AG04450 (cell line): ENCODE measurements around the gene TRIM60. TPM values are rescaled to one million over a fixed set of nuclear protein-coding genes. Genes with fewer than 3 reads are reported as not detected.

Experiments
- CTCF ChIA-PET: fragments of 300-600, 350-600 bp; formaldehyde crosslinking; extraction: SDS; loops from one replicate; lab custom pipeline; 2022; ENCODE audit warnings: antibody characterized with exemption, inconsistent platforms; lab: Charles Lee
- POLR2A ChIA-PET: fragments of 350-600 bp; formaldehyde crosslinking; extraction: SDS; loops from one replicate; lab custom pipeline; 2021; ENCODE audit warnings: antibody characterized with exemption, inconsistent platforms; lab: Yijun Ruan, JAX
- DNase-seq: peaks from one replicate; pipeline ENCODE4 v3.0.0-alpha.2; 2011; ENCODE audit warnings: low read depth, low spot score
- H3K27ac ChIP-seq: one replicate; pipeline ENCODE4 v1.5.1; 2012; ENCODE audit warnings: low read depth, low read length, control low read depth
- H3K27me3 ChIP-seq: one replicate; pipeline ENCODE4 v1.6.0; 2012; ENCODE audit warnings: low read length; ENCODE audit not compliant: control insufficient read depth, insufficient read depth
- H3K4me3 ChIP-seq: 2 replicates; pipeline ENCODE4 v1.5.1; 2011; ENCODE audit warnings: mild to moderate bottlenecking, low read depth, low read length, control low read depth
- H3K9me3 ChIP-seq: 2 replicates; pipeline ENCODE4 v1.5.1; 2012; ENCODE audit warnings: low read length; ENCODE audit not compliant: control insufficient read depth, insufficient read depth
- CTCF ChIP-seq: IDR thresholded peaks from 2 replicates; pipeline ENCODE4 v1.5.1; 2011; ENCODE audit warnings: low read depth, low read length, control low read depth, inconsistent platforms
- polyA plus RNA-seq: library from polyadenylated mRNA; depleted of rRNA; stranded (reverse); fragments of >200 nt; gene quantifications from 2 replicates; pipeline ENCODE4 v1.2.3, GENCODE V29; 2011

The TRIM60 gene
- polyA plus RNA-seq, 1 experiment = not detected

GRCh38 chr4:165005352-165005925 lies 26.4 kb upstream of the TRIM60 start:
- Histone ChIP-seq H3K9me3 (no peaks in the 10 kb centered on the region; the same call in 1 of the 2 replicates), H3K27me3 (no peaks in the 10 kb centered on the region), H3K27ac (no peak overlapping the region), H3K4me3 (no peak overlapping the region)
- ChIA-PET CTCF (no interaction called here), POLR2A (no interaction called here)
- TF ChIP-seq CTCF = no peak
- no peak for DNase-seq

- CTCF ChIA-PET = no interaction called here
- no peak for TF ChIP-seq CTCF
Measured at GRCh38 chr4:165006456-165006855, 25.3 kb upstream of the TRIM60 start.

GRCh38 chr4:165006886-165007285 lies 24.9 kb upstream of the TRIM60 start:
- POLR2A ChIA-PET = no interaction called here
- Histone ChIP-seq H3K27me3 (no peaks in the 10 kb centered on the region), H3K9me3 (no peaks in the 10 kb centered on the region; the same call in 1 of the 2 replicates), H3K27ac (no peak overlapping the region), H3K4me3 (no peak overlapping the region)
- DNase-seq = no peak
- CTCF ChIA-PET = no interaction called here
- no peak for TF ChIP-seq CTCF

More at GRCh38 chr4:165006456-165006855, 25.3 kb upstream of the TRIM60 start:
- no peaks in the 10 kb centered on the region for H3K27me3 ChIP-seq
- no peak overlapping the region for H3K27ac ChIP-seq
- no peak overlapping the region for H3K4me3 ChIP-seq
- H3K9me3 ChIP-seq = no peaks in the 10 kb centered on the region; the same call in 1 of the 2 replicates
- POLR2A ChIA-PET = no interaction called here
- DNase-seq = no peak

GRCh38 chr4:165009493-165010227 lies 22.1 kb upstream of the TRIM60 start:
- POLR2A ChIA-PET = no interaction called here
- no peak for DNase-seq
- Histone ChIP-seq H3K9me3 (no peaks in the 10 kb centered on the region; the same call in 1 of the 2 replicates), H3K27ac (no peak overlapping the region), H3K27me3 (no peaks in the 10 kb centered on the region), H3K4me3 (no peak overlapping the region)
- no peak for TF ChIP-seq CTCF
- CTCF ChIA-PET = no interaction called here

GRCh38 chr4:165010487-165010886 lies 21.3 kb upstream of the TRIM60 start:
- no peak for TF ChIP-seq CTCF
- Histone ChIP-seq H3K27ac (no peak overlapping the region), H3K4me3 (no peak overlapping the region), H3K27me3 (no peaks in the 10 kb centered on the region), H3K9me3 (peaks cover 2% of the 10 kb centered on the region; the same call in 1 of the 2 replicates)
- DNase-seq = no peak
- CTCF ChIA-PET = no interaction called here
- POLR2A ChIA-PET = no interaction called here
